Measurements from ENCODE around the gene POLR3B. TPM values are rescaled to one million over a fixed set of nuclear protein-coding genes. Genes with fewer than 3 reads are reported as not detected.

The POLR3B gene
- polyA plus RNA-seq, 1 experiment, result 14.1 TPM

DNA sequence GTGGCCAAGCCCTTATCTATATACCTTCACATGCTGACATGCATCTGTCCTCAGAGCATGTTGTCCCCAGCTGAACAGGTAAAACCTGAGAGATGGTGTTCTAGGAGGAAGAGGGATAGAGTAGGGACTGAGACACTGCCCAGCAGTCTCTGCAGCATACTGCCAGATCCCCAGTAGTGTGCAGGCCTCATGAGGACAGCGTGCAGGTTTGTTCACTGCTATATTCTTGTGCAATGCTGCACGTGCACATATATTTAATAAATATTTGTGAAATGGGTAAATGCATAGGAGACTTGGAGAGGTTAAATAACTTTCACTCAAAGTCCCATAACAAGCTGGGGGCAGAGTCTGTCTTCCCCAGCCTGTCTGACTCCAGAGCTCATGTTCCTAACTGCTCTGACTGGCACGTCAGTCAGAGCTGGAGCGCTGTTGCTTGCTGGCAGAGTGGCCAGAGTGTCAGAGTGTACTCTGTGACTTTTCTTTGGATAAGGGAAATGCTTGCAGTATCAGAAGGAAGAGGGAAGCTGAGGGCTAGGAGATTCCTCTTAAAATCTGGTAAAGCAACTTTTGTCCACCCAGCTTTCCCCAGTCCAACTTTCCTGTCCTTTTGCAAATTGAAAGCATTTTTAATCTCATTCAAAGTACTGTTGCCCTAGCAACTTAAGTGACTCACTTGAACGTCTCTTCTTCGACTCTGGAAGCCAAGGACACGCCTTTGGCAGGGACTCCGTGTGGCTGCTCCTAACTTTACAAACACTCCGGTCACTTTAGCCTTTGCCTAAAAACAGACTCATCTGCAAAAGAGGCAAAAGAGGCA is 14.9 kb upstream of the POLR3B start:
- peak overlapping the region; percentile 8 for H3K4me3 ChIP-seq (ENCODE audit: low read depth, low read length)
- ChIA-PET CTCF (interaction anchor here (0.9 to 2.0 kb wide), 2 partner anchors 14 to 119 kb away, joined by 3 to 5 read pairs; no protein-coding TSS in a partner anchor), POLR2A (no interaction called here)
- peak overlapping the region; percentile 35 for H3K27ac ChIP-seq (ENCODE audit: low read depth, low read length)
- H3K27me3 ChIP-seq (ENCODE audit: control insufficient read depth, insufficient read depth, low read length), result no peaks in the 10 kb centered on the region
- TF ChIP-seq, protein P1, sequence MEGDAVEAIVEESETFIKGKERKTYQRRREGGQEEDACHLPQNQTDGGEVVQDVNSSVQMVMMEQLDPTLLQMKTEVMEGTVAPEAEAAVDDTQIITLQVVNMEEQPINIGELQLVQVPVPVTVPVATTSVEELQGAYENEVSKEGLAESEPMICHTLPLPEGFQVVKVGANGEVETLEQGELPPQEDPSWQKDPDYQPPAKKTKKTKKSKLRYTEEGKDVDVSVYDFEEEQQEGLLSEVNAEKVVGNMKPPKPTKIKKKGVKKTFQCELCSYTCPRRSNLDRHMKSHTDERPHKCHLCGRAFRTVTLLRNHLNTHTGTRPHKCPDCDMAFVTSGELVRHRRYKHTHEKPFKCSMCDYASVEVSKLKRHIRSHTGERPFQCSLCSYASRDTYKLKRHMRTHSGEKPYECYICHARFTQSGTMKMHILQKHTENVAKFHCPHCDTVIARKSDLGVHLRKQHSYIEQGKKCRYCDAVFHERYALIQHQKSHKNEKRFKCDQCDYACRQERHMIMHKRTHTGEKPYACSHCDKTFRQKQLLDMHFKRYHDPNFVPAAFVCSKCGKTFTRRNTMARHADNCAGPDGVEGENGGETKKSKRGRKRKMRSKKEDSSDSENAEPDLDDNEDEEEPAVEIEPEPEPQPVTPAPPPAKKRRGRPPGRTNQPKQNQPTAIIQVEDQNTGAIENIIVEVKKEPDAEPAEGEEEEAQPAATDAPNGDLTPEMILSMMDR (IDR thresholded peaks at IDR 0.05; ENCODE audit: low read depth, low read length), result no peak
- no peak for DNase-seq (ENCODE audit: low read depth, low spot score)
- no peaks in the 10 kb centered on the region for H3K9me3 ChIP-seq (ENCODE audit: control insufficient read depth, insufficient read depth, low read length)

DNA sequence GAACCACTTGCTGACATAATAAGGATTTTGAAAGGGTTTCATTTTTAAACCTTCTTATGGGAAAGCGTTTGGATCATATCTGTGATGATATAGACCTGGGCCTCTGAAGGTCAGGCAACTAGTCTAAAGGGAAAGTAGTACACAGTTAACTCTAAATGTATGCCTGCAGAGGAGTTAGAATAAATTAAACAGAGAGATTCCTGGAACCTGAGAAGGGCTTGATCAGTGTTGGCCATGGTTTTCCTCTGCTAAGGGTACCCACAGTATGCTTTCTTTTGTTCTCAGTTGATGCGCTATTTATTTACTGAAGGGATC is 14.4 kb upstream of the POLR3B start:
- peak overlapping the region; percentile 8; the same call in 1 of the 2 replicates for H3K4me3 ChIP-seq (ENCODE audit: low read depth, low read length)
- H3K9me3 ChIP-seq (ENCODE audit: control insufficient read depth, insufficient read depth, low read length), result no peaks in the 10 kb centered on the region
- CTCF ChIA-PET, result interaction anchor here (0.9 to 3.7 kb wide), 2 partner anchors 14 to 119 kb away, joined by 3 to 24 read pairs; partner anchors contain the start of gene POLR3B
- TF ChIP-seq, protein P1 (IDR thresholded peaks at IDR 0.05; ENCODE audit: low read depth, low read length), result no peak
- POLR2A ChIA-PET, result no interaction called here
- peak overlapping the region; percentile 35 for H3K27ac ChIP-seq (ENCODE audit: low read depth, low read length)
- DNase-seq (ENCODE audit: low read depth, low spot score), result no peak
- H3K27me3 ChIP-seq (ENCODE audit: control insufficient read depth, insufficient read depth, low read length), result no peaks in the 10 kb centered on the region

DNA sequence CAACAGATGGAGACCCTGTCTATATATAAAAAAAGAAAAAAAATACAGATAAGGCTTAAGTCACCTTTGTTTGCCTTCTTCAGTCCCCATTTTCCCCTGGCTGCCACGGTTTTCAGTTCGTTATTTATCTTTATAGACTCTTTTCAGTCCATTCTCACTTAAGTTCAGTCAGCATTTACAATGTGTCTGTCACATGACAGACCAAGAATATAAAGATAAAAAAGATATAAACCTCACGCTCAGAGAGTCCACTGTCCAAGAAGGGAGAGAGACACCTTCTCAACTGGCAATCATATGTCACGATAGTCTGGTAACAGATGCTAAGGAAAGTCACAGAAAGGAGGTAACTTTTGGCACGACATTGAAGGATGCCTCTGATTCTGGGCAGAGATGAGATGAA is 13.4 kb upstream of the POLR3B start:
- DNase-seq (ENCODE audit: low read depth, low spot score), result no peak
- CTCF ChIA-PET, result interaction anchor here (3.7 kb wide), 1 partner anchor 13 kb away, joined by 24 read pairs; the partner anchor contains the start of gene POLR3B
- H3K9me3 ChIP-seq (ENCODE audit: control insufficient read depth, insufficient read depth, low read length), result no peaks in the 10 kb centered on the region
- POLR2A ChIA-PET, result no interaction called here
- H3K4me3 ChIP-seq (ENCODE audit: low read depth, low read length), result no peak overlapping the region
- TF ChIP-seq, protein P1 (IDR thresholded peaks at IDR 0.05; ENCODE audit: low read depth, low read length), result no peak
- H3K27me3 ChIP-seq (ENCODE audit: control insufficient read depth, insufficient read depth, low read length), result no peaks in the 10 kb centered on the region
- no peak overlapping the region for H3K27ac ChIP-seq (ENCODE audit: low read depth, low read length)

DNA sequence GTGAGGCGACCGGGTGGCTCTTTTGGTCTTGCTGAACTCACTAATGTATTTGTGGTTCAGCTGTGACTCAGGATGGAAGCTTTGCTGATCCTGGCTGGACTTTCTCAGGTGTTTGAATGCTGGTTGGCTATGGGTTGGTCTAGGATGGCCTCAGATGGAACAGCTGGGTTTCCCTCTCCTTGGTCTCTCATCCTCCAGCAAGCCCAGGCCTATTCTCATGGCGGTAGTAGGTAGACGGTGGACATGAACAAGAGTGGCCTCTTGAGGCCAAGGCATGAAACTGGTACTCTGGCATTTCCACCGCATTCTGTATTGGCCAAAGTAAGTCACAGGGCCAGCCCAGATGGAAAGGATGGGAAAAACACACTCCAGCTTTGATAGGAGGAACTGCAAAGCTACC is 11.8 kb upstream of the POLR3B start:
- peaks cover under 1% of the 10 kb centered on the region for H3K27me3 ChIP-seq (ENCODE audit: control insufficient read depth, insufficient read depth, low read length)
- TF ChIP-seq, protein P1 (IDR thresholded peaks at IDR 0.05; ENCODE audit: low read depth, low read length), result peak; percentile 42
- no peak overlapping the region for H3K4me3 ChIP-seq (ENCODE audit: low read depth, low read length)
- no peak for DNase-seq (ENCODE audit: low read depth, low spot score)
- no peaks in the 10 kb centered on the region for H3K9me3 ChIP-seq (ENCODE audit: control insufficient read depth, insufficient read depth, low read length)
- CTCF ChIA-PET, result interaction anchor here (0.6 to 3.7 kb wide), 10 partner anchors 9 to 505 kb away, joined by 3 to 24 read pairs (median 4); partner anchors contain the start of gene POLR3B
- POLR2A ChIA-PET, result no interaction called here
- no peak overlapping the region for H3K27ac ChIP-seq (ENCODE audit: low read depth, low read length)

DNA sequence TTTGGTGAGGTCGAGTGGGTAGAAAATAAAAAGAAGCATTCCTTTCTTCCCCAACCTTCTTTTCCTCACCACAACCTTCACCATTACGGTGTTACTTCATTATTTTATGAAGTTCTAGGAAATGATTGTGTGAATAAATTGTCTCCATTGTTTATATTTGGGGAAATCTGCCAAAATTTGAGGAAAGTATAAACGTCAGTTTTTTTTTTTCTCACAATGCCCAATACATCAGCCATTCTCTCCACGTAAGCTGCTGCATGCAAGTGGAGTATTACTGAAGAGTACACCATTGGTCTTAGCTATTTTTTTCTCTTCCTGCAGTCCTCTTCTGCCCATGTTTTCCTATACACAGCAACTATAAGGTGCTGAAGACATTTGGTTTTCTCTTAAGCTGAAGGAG is 9.1 kb upstream of the POLR3B start:
- ChIA-PET CTCF (interaction anchor here (1.4 to 1.9 kb wide), 3 partner anchors 9 to 928 kb away, joined by 3 to 14 read pairs (median 5); partner anchors contain the start of gene POLR3B), POLR2A (no interaction called here)
- DNase-seq (ENCODE audit: low read depth, low spot score), result no peak
- H3K27me3 ChIP-seq (ENCODE audit: control insufficient read depth, insufficient read depth, low read length), result peaks cover 6% of the 10 kb centered on the region
- H3K27ac ChIP-seq (ENCODE audit: low read depth, low read length), result no peak overlapping the region
- H3K4me3 ChIP-seq (ENCODE audit: low read depth, low read length), result no peak overlapping the region
- no peaks in the 10 kb centered on the region for H3K9me3 ChIP-seq (ENCODE audit: control insufficient read depth, insufficient read depth, low read length)
- TF ChIP-seq, protein P1 (IDR thresholded peaks at IDR 0.05; ENCODE audit: low read depth, low read length), result no peak

All from AG04450 (cell line).